HG02798 (cell line): Measurements from ENCODE around the gene SH3GL3.

ENCODE experiments used
- ATAC-seq: cut with Tn5 transposase; IDR thresholded peaks from one replicate; pipeline ENCODE4 v1.9.1; 2021; ENCODE audit warnings: mild to moderate bottlenecking; ENCODE audit not compliant: unreplicated experiment, poor library complexity

The SH3GL3 gene

DNA sequence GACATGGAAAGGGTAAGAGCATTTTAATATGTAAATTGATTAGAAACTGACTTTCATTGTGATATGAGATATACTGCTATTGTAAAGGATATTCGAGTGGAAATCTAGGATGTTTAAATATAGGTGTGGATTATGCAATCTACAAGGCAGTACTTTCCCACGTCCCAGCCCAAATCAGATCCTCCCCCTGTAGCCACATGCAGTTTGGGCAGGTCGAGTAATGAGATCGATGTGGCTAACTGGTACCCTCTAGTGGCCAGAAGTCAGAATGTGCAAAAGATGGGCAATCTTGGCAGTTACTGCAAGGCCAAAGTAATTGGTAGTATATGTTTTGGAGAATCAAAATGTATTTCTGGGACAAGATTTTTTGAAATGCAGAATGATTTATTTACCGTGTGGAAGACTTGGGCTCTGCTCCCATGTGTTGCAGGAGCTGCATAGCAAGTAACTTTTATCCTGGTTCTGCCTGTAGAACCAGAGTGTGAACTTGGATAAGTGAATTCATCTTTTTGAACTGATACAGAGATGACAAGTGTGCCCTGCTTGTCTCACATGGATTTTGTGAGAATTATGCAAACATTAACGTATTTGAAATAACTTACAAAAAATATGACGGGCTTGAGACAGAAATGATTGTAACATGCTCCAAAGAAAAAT, 112.3 kb downstream of the SH3GL3 start:
- ATAC-seq = peak; percentile 77

DNA sequence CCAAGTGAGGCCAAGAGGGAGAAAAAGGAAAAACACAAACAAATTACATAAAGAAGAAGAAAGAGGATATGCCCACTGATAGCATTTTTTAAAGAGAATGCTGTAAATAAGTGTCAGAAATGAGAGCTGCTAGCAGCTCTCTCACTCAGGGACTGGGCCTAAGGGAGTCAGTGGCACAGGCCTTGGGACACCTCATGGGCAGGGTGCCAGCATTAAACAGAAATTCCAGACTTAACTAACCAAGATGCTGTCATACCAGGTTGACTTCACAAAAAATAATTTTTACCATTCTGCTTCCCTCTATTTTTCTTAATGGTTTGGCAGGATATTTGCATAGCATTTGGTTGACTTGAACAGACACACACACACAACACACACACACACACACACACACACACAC, 114.5 kb downstream of the SH3GL3 start:
- ATAC-seq = no peak

GRCh38 chr15:83565138-83565537, 118.0 kb downstream of the SH3GL3 start:
- no peak for ATAC-seq

- no peak for ATAC-seq
These were observed 118.5 kb downstream of the SH3GL3 start for GRCh38 chr15:83565553-83566159.

GRCh38 chr15:83567318-83567717, 120.2 kb downstream of the SH3GL3 start:
- no peak for ATAC-seq

DNA sequence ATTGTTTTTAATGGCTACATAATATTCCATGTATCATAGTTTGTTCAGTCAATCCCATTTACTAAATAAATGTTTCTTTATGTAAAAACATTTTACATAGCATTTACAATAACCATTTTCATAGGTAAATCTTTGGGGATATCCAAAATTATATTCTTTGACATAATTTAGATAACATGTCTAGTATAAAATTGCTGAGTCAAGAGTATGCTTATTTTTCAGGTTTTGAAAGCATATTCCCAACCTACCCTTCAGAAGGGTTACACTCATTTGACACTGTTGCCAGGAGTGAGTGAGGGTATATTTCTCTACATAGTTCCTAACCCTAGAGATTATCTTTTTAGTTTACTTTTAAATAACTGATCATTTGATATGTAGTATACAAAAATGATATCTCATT, 122.2 kb downstream of the SH3GL3 start:
- ATAC-seq = no peak

DNA sequence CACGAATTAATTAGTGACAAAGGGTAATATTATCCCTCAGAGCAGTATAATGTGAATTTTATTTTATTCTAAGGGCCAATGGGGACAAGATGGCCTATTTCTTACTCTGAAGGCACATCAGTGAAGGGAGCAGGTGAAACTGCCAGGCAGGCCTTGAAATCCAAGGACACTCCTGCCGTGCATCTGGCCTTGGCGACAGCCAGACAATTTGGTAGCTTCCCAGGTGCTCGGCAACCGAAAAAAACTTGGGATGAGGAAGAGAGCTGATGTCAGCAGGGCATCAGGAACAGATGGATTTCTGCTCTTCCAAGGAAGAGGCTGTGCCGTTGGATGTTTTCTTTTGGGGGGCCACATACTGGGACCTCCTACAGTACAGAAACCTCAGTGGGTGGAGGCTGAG, 123.6 kb downstream of the SH3GL3 start:
- no peak for ATAC-seq

DNA sequence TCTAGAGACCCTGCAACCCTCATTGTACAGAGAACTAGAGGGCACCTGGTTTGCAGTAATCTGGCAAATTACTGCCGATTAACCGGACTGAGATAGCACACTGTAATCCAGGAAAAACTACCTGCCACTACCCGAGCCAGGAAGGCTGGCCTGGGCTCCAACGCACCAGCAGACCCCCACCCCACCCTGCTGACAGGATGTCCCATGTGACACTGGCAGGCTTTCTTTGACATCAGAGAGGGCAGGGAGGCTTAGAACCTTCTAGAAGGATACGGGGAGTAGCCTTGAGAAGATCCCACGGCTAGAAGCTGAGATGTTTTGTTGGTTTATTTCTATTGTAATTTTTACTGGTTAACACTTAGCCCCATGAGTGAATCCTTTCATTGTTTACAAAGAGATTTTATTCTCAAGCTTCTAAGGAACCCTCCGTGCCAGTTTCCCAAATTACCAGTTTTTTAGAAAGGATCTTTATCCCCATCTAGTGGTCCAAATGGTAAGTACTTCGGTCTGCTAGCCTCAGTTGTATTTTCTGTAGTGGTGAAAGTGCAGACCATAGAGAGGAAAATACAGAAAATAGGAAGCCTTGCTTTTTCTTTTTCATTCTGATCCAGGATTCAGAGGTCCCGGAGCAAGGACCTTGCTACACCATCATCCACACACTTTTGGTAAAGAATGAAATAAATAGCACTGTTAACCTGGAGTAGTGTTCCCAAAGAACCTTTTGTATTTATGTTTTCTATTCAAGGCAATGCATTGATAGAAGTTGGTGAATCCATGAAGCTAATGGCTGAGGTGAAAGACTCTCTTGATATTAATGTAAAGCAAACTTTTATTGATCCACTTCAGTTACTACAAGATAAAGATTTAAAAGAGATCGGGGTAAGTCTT, 124.9 kb downstream of the SH3GL3 start:
- ATAC-seq = no peak

GRCh38 chr15:83574345-83574744, 127.2 kb downstream of the SH3GL3 start:
- ATAC-seq = no peak

GRCh38 chr15:83578691-83579090, 131.6 kb downstream of the SH3GL3 start:
- ATAC-seq = no peak

DNA sequence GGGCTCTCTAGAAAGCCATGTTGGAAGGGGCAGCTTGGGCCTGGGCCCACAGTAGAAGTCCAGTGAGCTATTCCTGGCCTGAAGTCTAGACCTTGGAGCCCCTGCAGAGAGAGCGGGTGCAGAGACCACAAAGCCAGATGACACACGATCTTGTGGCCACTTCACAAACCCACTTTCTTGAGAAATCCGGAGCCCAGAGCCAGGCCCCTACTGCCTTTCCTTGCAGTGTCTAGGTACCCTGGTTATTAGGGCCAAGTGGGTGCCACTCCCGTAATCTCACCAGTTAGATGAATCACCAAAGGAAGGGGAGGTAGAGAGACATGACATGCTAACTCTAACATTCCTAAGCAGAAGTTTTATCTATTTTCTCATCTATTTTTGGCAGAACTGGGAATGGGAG, 134.2 kb downstream of the SH3GL3 start:
- ATAC-seq = no peak

- no peak for ATAC-seq
These were observed 135.2 kb downstream of the SH3GL3 start for GRCh38 chr15:83582381-83582780.

DNA sequence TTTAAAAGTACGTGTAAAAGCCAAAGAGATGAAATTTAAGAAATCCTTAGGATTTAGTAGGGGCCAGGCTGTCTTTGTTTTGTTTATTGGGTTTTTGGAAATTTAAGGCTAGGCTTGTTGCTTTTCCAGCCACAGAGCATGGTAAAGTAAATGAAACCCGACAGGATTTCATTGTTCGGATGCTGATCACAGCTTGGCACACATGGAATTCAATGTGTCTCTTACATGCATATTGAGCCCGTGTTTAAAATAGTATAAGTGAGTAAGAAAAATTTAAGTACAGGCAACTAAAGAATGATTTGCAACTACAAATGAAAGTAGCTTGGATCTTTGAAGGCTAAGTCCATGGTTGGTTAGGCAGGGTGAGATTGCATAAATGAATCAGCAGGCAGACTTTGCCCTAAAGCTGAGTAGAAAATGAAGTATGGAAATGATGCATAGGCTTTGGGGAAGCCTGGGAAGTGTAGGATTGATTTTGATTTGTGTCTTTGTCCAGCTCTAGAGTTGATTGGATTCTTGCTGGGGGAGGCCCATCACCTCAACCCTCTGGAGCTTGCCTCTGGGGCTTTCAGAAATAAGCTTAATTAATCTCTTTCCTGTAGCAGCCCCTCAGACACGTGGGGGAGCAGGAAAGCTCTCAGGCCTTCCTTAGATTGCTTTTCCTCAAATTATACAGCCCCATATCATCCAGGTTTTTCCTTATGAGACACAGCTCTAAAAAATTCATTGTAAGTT, 138.6 kb downstream of the SH3GL3 start:
- ATAC-seq = no peak

GRCh38 chr15:83587091-83587490, 139.9 kb downstream of the SH3GL3 start:
- no peak for ATAC-seq

DNA sequence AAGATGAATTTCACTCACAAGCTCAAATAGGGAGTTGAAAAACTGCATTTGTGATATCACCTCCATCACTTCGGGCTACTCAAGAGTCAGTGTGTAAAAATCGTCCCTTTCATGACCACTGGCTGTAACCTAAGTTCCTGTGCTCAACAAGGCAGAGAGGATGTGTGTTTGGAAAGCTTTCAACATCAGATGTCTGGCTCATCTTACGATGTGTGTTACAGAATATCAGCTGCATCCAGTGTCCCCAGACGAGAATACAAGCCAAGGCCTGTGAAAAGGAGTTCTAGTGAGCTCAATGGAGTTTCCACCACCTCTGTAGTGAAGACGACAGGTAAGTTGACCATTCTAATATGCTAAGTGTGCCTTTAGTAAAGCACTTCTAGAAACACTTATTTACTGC, 141.3 kb downstream of the SH3GL3 start:
- no peak for ATAC-seq

DNA sequence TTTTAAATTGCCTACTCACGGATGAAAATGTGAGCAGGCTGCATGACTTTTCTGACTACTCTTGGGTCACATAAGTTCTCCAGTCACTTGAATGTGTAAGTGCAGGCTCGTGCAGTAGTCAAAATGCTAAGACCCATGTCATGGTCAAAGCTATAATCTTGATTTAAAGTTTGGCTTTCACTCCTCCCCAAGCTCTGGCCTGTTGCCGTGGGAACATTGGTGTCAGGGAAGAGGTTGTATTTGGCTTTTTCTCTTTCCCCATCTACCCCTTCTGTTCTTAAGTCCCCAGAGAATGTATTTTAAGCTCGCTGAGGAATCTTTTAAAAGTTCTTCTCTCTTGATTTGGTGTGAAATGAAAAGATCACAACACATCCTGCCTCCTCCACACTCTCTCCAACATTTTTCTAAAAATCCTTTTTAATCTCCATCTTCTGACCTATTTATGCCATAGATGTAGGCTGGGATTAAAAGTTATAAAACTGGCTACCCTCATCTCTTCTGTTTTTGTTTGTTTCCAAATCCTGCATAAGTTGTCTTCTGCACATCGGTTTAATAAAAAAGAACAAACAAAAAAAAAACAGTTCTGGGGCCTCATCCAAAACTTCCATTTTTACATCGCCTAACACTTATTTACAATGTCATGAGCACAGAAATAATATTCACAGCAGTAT, 145.4 kb downstream of the SH3GL3 start:
- no peak for ATAC-seq

- ATAC-seq = no peak
These were observed 148.1 kb downstream of the SH3GL3 start for GRCh38 chr15:83595191-83595590.

GRCh38 chr15:83598031-83598430, 150.9 kb downstream of the SH3GL3 start:
- ATAC-seq = no peak

GRCh38 chr15:83602021-83602420, 154.9 kb downstream of the SH3GL3 start:
- ATAC-seq = no peak

- no peak for ATAC-seq
These were observed 157.4 kb downstream of the SH3GL3 start for GRCh38 chr15:83604549-83604948.
